Measurements from ENCODE around the gene HOMER1.

DNA sequence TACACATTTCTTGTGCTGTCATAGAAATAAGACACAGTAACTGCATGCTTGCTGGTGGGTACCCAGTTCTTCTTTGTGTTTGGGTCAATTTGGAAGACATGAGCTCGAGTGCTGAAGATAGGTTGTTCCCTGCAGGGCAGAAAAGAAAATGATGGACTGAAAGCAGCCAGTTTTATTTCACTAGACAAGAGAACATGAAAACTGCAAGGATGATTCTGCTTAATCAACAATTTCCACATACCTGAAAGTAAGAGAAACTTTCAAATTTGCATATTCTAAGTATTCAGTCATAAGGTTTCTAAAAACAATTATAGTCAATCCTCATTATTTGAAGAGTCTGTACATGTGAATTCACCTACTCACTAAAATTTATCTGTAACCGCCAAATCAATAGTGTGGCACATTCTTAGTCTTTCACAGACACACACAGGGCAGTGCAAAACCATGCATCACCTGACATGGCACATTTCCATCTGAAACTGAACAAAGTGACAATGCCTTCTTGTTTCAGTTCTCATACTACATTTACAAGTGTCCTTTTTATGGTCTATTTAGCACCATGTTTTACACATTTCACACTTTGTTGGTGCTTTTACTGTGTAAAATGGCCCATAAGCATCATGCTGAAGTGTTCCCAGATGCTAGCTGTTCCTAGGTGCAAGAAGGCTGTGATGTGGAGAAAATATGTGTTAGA lies 56.9 kb downstream of the HOMER1 start:
- TF ChIP-seq CTCF (IDR thresholded peaks at IDR 0.05) (no peak), POLR2AphosphoS5 (IDR thresholded peaks at IDR 0.05) (no peak), POLR2A (IDR thresholded peaks at IDR 0.05) (no peak)
